GM23248 (cell line): ENCODE measurements around the gene DUSP15. TPM values are rescaled to one million over a fixed set of nuclear protein-coding genes. Genes with fewer than 3 reads are reported as not detected.

ENCODE experiments used
- DNase-seq: peaks from one replicate; pipeline ENCODE4 v3.0.0-alpha.2; 2015
- H2AFZ ChIP-seq: fragments of 200-600 bp; sonication (generic); 2 replicates; pipeline ENCODE4 v1.6.1; 2016; ENCODE audit warnings: antibody characterized with exemption
- H3F3A ChIP-seq: fragments of 200-600 bp; sonication (generic); 2 replicates; pipeline ENCODE4 v1.6.1; 2016; ENCODE audit warnings: mild to moderate bottlenecking, antibody characterized with exemption, mixed run types; ENCODE audit not compliant: insufficient read depth
- H3K27ac ChIP-seq: fragments of 200-600 bp; sonication (generic); 2 replicates; pipeline ENCODE4 v1.5.1; 2016; ENCODE audit warnings: mild to moderate bottlenecking
- H3K27me3 ChIP-seq: fragments of 200-600 bp; sonication (generic); replicated peaks from 2 replicates; pipeline ENCODE4 v1.6.1; 2016; ENCODE audit warnings: mild to moderate bottlenecking; ENCODE audit not compliant: insufficient read depth
- H3K36me3 ChIP-seq: fragments of 200-600 bp; sonication (generic); 2 replicates; pipeline ENCODE4 v1.6.1; 2016; ENCODE audit warnings: low read depth, mild to moderate bottlenecking
- H3K4me1 ChIP-seq: fragments of 200-600 bp; sonication (generic); 2 replicates; pipeline ENCODE4 v1.6.1; 2016; ENCODE audit warnings: mild to moderate bottlenecking; ENCODE audit not compliant: insufficient read depth
- H3K4me2 ChIP-seq: fragments of 200-600 bp; sonication (generic); one replicate; pipeline ENCODE4 v1.6.1; 2016; ENCODE audit warnings: mild to moderate bottlenecking; ENCODE audit not compliant: unreplicated experiment
- H3K4me3 ChIP-seq: fragments of 200-600 bp; sonication (generic); 2 replicates; pipeline ENCODE4 v1.5.1; 2016; ENCODE audit warnings: mild to moderate bottlenecking
- H3K79me2 ChIP-seq: fragments of 200-600 bp; sonication (generic); 2 replicates; pipeline ENCODE4 v1.6.1; 2016; ENCODE audit warnings: mild to moderate bottlenecking; ENCODE audit not compliant: insufficient read depth
- H3K9ac ChIP-seq: fragments of 200-600 bp; sonication (generic); 2 replicates; pipeline ENCODE4 v1.6.1; 2016; ENCODE audit warnings: mild to moderate bottlenecking
- H3K9me2 ChIP-seq: fragments of 200-600 bp; sonication (generic); 2 replicates; pipeline ENCODE4 v1.6.1; 2016; ENCODE audit warnings: mixed run types, mild to moderate bottlenecking, moderate library complexity; ENCODE audit not compliant: insufficient read depth
- H3K9me3 ChIP-seq: fragments of 200-600 bp; sonication (generic); one replicate; pipeline ENCODE4 v1.6.1; 2017; ENCODE audit warnings: low read depth
- H4K20me1 ChIP-seq: fragments of 200-600 bp; sonication (generic); 2 replicates; pipeline ENCODE4 v1.6.0; 2016; ENCODE audit not compliant: insufficient read depth
- EZH2 ChIP-seq: fragments of 200-600 bp; sonication (generic); IDR thresholded peaks from 2 replicates; pipeline ENCODE4 v1.6.1; 2018; ENCODE audit warnings: antibody characterized with exemption, mild to moderate bottlenecking; ENCODE audit not compliant: insufficient read depth, poor library complexity, severe bottlenecking
- EZH2phosphoT487 ChIP-seq: fragments of 200-600 bp; sonication (generic); IDR thresholded peaks from 2 replicates; pipeline ENCODE4 v1.6.1; 2018; ENCODE audit warnings: antibody characterized with exemption, moderate library complexity, mild to moderate bottlenecking, low read depth; ENCODE audit not compliant: insufficient read depth
- WGBS, 2 experiments: methylation state at CpG; one replicate each; pipeline ENCODE4 v1.1.6; 2015 to 2017; ENCODE audit warnings: low lambda C conversion rate in 2 of 2, low coverage in 1 of 2; ENCODE audit errors: missing lambda C conversion rate in 2 of 2; 5-methylcytosine and 5-hydroxymethylcytosine counted together
- in situ Hi-C: fragments of 300-500 bp; cut with MboI; formaldehyde crosslinking; loops from 2 replicates; pipeline ENCODE4 v1.15.0; 2020
- polyA plus RNA-seq: library from polyadenylated mRNA; unstranded; fragments of >200 nt; fragmentation: Nextera tagmentation; extraction: Ambion mirVana; gene quantifications from 2 replicates; pipeline ENCODE4 v1.2.1, GENCODE V29; 2016
- total RNA-seq: library from RNA; depleted of rRNA; stranded (reverse); fragments of >200 nt; shearing (Covaris generic); gene quantifications from 2 replicates; pipeline ENCODE4 v1.2.3, GENCODE V29; 2014

Gene DUSP15
- total and polyA plus RNA-seq, 2 experiments from 2014 or later = not detected

GRCh38 chr20:31916708-31917107, 46.4 kb upstream of the DUSP15 start:
- Histone ChIP-seq H3K36me3 (no peaks in the 10 kb centered on the region), H3K4me3 (no peak overlapping the region), H3K79me2 (no peaks in the 10 kb centered on the region), H3F3A (no peaks in the 10 kb centered on the region), H3K9me2 (no peaks in the 10 kb centered on the region), H3K4me2 (no peak overlapping the region), H3K9me3 (no peaks in the 10 kb centered on the region), H3K9ac (no peak overlapping the region), H2AFZ (no peak overlapping the region), H4K20me1 (no peaks in the 10 kb centered on the region), H3K27ac (no peak overlapping the region), H3K27me3 (peaks cover 46% of the 10 kb centered on the region; the same call in 1 of the 2 replicates), H3K4me1 (no peaks in the 10 kb centered on the region)
- 41 to 53% methylated on average over 4 of the region's 4 CpGs for WGBS, 2 experiments
- TF ChIP-seq EZH2 (no peak), EZH2phosphoT487 (no peak)
- DNase-seq = no peak
- in situ Hi-C loops = no loop called here

DNA sequence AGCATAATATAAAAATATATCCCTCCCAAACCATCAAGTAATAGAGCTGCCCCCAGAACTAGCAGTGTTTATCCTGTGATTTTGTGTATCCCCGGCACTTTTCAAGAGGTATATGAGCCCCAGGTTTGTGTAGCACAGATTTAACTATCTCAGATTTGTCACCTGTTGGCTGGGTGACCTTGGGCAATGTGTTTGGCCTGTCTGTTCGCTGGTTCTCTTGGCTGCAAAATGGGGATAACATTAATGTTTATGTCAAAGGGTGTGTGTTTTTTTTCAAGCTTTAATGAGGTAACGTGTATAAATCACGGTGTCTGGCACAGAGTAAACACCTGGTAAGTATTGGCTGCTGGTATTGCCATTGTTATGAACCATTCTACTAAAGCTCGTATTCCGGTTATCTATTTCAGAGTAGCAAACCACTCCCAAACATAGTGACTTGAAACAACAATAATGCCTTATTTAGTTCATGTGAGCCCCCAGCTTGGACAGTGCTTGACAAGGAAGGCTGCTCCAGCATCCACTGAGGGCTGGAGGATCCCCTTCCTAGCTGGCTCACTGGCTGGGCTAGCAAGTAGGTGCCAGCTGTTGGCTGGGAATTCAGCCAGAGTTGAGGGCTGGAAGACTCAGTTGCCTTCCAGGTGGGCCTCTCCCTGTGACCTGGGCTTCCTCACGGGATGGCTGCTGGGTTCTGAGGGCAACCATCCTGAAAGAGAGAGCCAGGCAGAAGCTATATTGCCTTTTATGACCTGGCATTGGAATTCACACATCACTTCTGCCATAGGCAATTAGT, 45.4 kb upstream of the DUSP15 start:
- H3K79me2 ChIP-seq = no peaks in the 10 kb centered on the region
- H3K27ac ChIP-seq = no peak overlapping the region
- in situ Hi-C loops = no loop called here
- H3K27me3 ChIP-seq = peaks cover 46% of the 10 kb centered on the region; the same call in 1 of the 2 replicates
- no peak overlapping the region for H2AFZ ChIP-seq
- H3K9ac ChIP-seq = no peak overlapping the region
- 49 to 52% methylated on average over 7 of the region's 7 CpGs for WGBS, 2 experiments
- H3K4me2 ChIP-seq = no peak overlapping the region
- TF ChIP-seq EZH2 = no peak
- no peak for TF ChIP-seq EZH2phosphoT487
- H3K36me3 ChIP-seq = no peaks in the 10 kb centered on the region
- no peaks in the 10 kb centered on the region for H3F3A ChIP-seq
- H3K4me1 ChIP-seq = no peaks in the 10 kb centered on the region
- H3K9me2 ChIP-seq = no peaks in the 10 kb centered on the region
- H3K4me3 ChIP-seq = no peak overlapping the region
- no peak for DNase-seq
- no peaks in the 10 kb centered on the region for H4K20me1 ChIP-seq
- no peaks in the 10 kb centered on the region for H3K9me3 ChIP-seq

DNA sequence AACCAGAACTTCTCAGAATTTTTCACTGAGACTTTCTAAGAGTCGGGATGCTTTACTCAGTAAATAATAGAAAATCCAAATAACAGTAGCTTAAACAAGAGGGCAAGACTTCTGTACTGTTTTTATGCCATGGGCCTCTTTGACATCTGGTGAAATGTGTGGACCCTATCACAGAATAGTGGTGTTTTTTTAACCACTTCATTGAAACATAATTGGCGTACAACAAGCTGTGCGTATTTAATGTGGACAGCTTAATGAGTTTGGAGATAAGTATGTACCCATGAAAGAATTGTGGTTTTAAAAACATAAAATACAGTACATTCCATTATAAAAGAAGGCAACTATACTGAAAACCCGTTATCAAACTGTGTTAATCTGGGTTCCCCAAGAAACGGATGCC, 43.8 kb upstream of the DUSP15 start:
- no peaks in the 10 kb centered on the region for H3K79me2 ChIP-seq
- no peaks in the 10 kb centered on the region for H3K4me1 ChIP-seq
- no peak overlapping the region for H3K4me2 ChIP-seq
- H3K9ac ChIP-seq = no peak overlapping the region
- H3K36me3 ChIP-seq = no peaks in the 10 kb centered on the region
- H3K4me3 ChIP-seq = no peak overlapping the region
- H3K27ac ChIP-seq = no peak overlapping the region
- no peaks in the 10 kb centered on the region for H3K9me2 ChIP-seq
- no peaks in the 10 kb centered on the region for H4K20me1 ChIP-seq
- H3F3A ChIP-seq = no peaks in the 10 kb centered on the region
- peaks cover 44% of the 10 kb centered on the region; the same call in 1 of the 2 replicates for H3K27me3 ChIP-seq
- 62 to 63% methylated on average over 5 of the region's 5 CpGs for WGBS, 2 experiments
- TF ChIP-seq EZH2 (no peak), EZH2phosphoT487 (no peak)
- no peak for DNase-seq
- no peaks in the 10 kb centered on the region for H3K9me3 ChIP-seq
- H2AFZ ChIP-seq = no peak overlapping the region
- in situ Hi-C loops = no loop called here

DNA sequence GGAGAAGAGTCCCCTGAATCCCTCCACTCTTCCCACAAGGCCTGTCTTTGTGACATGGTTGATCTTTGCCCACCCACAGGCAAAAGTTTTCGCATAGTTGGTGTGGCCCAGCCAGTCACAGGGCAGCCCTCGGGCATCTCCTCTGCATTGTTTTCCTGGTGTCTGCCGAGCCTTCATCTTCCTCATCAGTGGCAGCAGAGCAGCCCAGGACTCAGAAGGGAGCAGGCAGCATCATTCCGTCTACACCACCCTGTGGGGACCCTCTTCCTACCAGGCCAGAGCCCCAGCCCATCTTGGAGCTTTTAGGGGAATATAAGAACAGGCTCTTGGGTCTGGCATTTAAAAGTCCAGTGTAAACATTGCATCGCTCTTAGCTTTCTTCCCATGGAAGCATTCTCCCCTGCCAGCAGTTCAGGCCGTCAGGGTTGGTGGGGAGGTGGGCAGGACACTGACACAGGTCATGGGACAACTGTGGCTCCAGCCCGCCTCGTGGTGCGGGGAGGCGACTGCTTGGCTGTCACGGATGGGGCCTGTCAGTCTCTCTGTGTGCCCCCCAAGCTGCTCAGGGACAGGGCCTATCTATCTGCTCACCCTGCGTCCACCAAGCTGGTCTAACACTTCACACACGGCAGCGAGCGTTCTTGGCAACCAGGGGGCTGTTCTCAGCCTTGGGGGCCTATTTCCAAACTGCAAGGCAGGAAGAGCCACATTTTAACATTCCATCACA, 43.3 kb upstream of the DUSP15 start:
- H3K27me3 ChIP-seq = peaks cover 38% of the 10 kb centered on the region; the same call in 1 of the 2 replicates

More for the DNA sequence above, 43.3 kb upstream of the DUSP15 start:
- Histone ChIP-seq H3K4me2 (no peak overlapping the region), H3K9me3 (no peaks in the 10 kb centered on the region), H2AFZ (no peak overlapping the region), H3K79me2 (no peaks in the 10 kb centered on the region), H3K27ac (no peak overlapping the region), H3F3A (no peaks in the 10 kb centered on the region), H4K20me1 (no peaks in the 10 kb centered on the region), H3K4me1 (no peaks in the 10 kb centered on the region), H3K4me3 (no peak overlapping the region), H3K9me2 (no peaks in the 10 kb centered on the region), H3K36me3 (no peaks in the 10 kb centered on the region), H3K9ac (no peak overlapping the region)
- in situ Hi-C loops = no loop called here
- DNase-seq = no peak
- no peak for TF ChIP-seq EZH2
- no peak for TF ChIP-seq EZH2phosphoT487
- WGBS, 2 experiments = 58 to 60% methylated on average over 15 of the region's 15 CpGs
